Uterus (tissue), 2 donors: ENCODE results near the gene C7orf25.

ENCODE experiments used
- POLR2A ChIP-seq, 2 donors: fragments of 450-650 bp; IDR thresholded peaks; one replicate each; pipeline ENCODE4 v1.6.1; 2016; ENCODE audit warnings: antibody characterized with exemption in 2 of 2, mild to moderate bottlenecking in 1 of 2, moderate library complexity in 1 of 2
- TF ChIP-seq, protein P1 (sequence below), 4 experiments: fragments of 200-600 bp in 2 of 4; fragments of 450-650 bp in 2 of 4; sonication (generic) in 2 of 4; IDR thresholded peaks; one replicate each; pipeline ENCODE4 v1.5.1; 2016 to 2019; ENCODE audit warnings: antibody characterized with exemption in 4 of 4, mild to moderate bottlenecking in 2 of 4, moderate library complexity in 1 of 4

DNA sequence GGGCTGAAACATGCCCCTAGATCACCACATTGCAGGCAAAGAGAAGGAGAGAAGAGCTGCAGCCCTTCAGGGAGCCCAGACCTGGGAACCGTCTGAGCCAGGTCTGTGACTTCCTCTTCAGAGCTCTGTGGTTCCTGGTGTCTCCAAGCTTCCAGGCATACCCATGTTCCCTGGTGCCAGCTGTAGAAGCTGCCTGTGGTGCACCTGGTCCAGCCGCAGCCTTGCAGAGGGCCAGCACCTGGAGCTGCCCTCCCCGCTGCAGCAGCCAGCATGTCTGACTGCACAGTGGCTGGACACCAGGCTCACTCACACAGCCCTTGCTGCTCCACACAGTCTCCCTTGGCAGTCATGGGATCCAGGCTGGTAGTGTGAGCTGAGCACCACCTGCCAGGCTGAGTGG is 33.6 kb downstream of the C7orf25 start:
- no peak for TF ChIP-seq POLR2A (IDR thresholded peaks at IDR 0.05)
- TF ChIP-seq, protein P1, sequence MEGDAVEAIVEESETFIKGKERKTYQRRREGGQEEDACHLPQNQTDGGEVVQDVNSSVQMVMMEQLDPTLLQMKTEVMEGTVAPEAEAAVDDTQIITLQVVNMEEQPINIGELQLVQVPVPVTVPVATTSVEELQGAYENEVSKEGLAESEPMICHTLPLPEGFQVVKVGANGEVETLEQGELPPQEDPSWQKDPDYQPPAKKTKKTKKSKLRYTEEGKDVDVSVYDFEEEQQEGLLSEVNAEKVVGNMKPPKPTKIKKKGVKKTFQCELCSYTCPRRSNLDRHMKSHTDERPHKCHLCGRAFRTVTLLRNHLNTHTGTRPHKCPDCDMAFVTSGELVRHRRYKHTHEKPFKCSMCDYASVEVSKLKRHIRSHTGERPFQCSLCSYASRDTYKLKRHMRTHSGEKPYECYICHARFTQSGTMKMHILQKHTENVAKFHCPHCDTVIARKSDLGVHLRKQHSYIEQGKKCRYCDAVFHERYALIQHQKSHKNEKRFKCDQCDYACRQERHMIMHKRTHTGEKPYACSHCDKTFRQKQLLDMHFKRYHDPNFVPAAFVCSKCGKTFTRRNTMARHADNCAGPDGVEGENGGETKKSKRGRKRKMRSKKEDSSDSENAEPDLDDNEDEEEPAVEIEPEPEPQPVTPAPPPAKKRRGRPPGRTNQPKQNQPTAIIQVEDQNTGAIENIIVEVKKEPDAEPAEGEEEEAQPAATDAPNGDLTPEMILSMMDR (IDR thresholded peaks at IDR 0.05) = no peak
